GM18868 (cell line): Measurements from ENCODE around the gene PLA2G4A.

Source experiments
- ATAC-seq: cut with Tn5 transposase; IDR thresholded peaks from one replicate; pipeline ENCODE4 v1.9.1; 2021; ENCODE audit warnings: mild to moderate bottlenecking, moderate library complexity; ENCODE audit not compliant: unreplicated experiment

Gene PLA2G4A

DNA sequence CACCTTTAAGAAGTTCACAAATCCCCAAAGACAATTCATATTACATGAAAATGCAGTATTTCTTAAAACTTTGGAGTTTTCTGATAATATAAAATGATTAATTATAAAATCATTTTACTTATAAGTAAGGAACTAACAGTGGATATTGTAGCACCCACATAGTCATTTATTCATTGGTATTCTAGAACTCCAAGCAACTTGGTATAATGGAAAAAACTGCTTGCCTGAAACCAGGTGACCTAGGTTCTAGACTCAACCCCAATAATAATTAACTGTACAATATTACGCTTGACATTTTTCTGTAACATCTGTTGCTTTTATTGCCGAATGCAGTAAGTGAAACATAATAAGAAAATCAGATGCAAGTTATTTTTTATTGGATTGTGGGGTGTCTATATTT is 2.4 kb downstream of the PLA2G4A start:
- ATAC-seq = no peak

DNA sequence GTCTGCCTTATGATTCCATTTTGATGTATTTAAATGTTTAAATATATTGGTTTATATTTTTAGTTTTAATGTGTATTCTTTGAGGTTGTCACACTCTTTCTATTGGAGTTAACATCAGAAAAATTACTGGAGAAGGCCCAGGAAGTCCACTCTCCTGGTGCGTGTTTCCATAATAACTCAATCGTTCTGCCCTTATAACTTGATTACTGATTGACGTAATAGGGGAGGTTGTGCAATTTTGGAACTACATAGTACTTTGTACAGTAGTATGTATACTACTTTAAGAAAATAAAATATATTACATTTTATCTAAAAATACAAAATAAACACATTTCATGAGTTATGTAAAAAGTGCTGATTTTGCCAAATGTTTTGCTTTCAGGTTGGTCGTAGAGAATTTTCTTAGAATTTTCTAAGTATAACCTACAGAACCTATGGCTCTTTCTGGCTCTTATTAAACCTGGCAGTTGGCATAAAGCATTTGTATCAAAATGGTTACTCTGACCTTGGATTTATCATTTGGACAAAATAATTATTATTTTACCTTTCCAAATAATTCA is 5.7 kb downstream of the PLA2G4A start:
- ATAC-seq = no peak

DNA sequence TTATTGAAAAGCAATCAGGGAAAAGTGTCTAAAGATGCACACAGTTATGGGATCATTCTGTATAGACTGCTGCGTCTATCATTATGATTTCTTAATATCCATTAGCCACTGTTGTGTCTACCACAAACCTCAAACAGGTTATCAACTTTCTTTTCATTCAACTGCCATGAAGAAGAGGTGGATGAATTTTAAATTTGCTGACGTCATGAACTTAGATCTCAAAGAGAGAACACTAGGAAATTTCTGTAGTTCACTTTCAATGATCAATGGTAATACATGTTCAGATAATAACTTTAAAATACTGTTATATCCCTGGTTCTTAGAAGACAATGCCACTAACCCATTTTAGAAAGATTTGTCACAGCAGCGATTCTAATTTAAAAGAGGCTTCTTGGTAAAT is 6.7 kb downstream of the PLA2G4A start:
- no peak for ATAC-seq

DNA sequence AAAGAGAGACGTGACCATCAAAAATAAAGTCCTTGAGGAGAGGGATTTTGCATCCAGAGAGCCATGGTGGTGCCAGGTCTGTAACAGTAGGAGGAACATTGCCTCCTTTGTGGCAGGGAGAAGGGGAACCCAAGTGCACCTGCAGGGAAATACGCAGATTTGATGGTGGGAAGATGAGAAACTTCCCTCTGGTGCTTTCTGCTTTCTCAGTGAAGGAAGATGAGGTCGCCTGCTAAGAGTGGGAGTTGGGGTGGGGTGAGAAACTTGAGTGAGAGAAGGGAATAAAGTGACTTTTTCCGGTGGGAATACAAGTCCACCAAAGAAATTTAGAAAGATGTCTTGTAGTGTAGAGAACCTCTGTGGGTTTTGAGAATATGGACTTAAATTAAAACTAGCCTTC is 9.1 kb downstream of the PLA2G4A start:
- ATAC-seq = no peak

DNA sequence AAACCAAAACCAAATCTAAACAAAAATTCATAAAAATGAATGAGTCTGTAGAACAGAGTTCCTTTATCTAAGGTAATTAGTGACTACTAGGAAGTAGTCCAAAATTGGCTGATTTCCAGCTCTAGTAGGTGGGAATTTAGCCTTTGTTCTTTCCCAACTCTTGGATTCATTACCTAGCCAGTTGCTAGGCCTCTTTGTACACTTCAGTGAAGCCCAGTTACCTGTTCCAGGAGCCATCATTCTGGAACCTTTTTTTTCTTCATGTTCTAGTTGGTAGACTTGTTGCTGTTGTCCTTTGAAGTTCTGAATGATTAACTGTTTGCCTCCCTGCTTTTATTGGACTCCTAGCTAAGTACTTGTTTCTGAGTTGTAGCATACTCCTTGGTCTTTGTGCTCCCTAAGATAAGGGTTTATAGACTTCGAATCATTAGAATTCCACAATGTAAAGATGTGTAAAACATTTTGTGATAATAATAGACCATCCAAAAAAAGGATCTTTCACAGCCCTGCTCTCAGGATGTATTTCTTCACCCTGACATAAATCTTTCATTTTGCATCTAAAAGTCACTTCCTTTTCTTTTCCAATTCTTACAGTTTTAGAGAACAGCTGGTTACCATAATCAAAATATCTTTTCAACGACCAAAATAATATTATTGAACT is 9.8 kb downstream of the PLA2G4A start:
- no peak for ATAC-seq

DNA sequence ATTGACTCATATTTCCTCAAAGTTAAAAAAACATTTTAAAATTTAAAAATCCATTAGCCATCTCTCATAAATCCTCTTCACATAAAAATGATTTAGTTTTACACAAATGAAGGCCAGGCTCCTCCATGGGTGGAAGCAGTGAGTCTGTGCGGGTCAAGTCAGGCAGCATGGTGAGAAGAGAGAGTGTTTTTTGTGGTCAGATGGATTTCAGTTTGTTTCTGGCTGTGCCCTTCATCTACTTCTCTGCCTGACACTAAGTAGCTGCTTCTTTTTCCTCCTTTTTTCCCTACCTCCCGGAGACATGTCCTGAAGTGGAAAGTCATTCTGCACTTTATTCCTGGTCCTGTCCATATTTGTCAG is 10.3 kb downstream of the PLA2G4A start:
- peak; percentile 49 for ATAC-seq

DNA sequence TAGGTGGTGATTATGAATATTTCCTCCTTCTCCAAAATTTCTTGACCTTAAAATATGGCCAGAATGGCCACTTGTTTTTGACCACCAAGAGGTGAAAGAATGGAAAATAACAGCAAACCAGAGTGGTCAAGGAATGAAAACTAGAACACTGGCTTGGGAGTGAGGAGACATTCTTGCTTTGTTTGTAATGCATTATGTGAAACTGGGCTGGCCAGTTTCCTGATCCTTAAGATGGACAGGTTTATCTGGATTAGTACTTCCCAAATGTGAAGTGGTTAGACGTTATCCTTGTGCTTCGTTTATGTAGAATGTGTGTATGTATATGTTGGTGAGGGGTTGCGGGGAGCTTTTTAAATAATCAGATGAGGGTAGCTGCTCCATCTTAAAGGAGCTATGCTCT is 12.8 kb downstream of the PLA2G4A start:
- no peak for ATAC-seq

DNA sequence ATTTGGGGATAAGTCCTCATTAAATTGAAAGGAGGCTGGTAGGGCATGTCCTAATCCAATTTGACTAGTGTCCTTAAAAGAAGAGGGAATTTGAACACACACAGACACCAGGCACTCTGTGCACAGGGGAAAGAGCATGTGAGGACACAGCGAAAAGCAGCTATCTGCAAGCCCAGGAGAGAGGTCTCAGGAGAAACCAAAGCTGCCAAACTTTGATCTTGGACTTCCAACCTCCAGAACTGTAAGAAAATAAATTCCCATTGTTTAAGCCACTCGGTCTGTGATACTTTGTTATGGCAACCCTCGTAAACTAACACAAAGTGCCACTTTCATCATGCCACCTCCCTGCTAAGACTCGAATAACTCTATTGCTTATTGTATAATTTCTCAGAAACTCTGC is 13.8 kb downstream of the PLA2G4A start:
- no peak for ATAC-seq

DNA sequence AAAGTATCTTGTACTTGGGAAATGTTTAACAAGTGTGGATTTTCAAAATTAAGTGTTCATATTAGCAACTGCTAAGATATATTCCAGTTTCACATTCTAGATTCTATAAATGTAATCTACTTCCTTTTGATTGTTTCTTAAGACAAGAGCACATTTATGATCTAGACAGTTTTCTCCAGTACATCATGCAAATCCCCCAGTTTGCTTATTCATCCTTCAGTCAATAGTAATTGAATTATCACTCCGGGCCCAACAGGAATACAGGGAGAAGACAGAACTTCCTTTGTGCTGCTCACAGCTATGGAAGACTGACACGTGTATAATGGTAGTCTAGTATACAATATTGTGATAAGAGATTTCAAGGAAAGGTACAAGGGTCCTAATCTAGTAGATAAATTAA is 14.5 kb downstream of the PLA2G4A start:
- ATAC-seq = no peak

DNA sequence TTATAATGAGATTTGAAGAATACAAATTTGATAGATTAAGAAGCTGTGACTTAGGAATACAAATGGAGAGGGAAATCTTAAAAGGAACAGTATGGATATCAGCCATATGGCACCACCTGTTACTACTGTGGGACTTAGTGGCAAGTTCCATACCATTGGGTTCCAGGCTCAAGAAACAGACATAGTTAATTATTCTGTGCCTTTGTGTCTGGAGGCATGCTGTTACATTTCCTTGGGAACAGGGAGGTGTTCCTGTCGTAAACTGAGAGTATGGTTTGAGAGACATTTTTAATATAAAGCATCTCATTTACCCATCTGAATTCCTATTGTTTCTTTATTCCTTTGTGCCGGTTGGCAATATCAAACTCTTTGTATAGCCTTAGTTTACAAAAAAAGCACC is 15.2 kb downstream of the PLA2G4A start:
- ATAC-seq = no peak

DNA sequence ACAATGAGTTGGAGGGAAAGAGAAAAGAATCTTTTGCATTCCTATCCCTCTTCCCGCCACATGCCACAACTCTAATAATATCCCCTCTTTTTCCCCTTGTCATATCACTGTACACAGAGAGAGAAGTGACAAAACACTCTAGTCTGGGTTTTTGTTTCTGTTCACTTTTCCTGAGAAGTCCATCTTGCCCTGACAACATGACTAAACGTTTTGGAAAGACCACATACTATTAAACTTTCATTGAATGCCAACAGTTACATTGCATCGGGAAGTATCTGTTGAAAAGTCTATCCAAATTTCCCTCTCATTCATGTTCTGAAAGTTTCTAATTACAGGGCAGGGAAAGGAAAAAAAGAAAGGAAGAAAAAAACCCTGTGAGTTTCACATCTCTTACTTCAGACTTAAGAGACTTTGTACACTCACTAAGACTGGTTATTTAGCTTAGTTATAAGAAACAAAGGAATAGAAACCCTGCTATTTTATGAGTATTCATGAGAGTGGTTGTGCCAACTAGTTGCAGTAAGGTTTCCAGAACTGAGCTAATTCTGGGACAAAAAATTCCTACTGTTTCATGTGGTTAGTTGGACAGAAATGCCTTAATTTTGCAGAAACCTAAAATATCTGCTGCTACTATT is 16.9 kb downstream of the PLA2G4A start:
- no peak for ATAC-seq

DNA sequence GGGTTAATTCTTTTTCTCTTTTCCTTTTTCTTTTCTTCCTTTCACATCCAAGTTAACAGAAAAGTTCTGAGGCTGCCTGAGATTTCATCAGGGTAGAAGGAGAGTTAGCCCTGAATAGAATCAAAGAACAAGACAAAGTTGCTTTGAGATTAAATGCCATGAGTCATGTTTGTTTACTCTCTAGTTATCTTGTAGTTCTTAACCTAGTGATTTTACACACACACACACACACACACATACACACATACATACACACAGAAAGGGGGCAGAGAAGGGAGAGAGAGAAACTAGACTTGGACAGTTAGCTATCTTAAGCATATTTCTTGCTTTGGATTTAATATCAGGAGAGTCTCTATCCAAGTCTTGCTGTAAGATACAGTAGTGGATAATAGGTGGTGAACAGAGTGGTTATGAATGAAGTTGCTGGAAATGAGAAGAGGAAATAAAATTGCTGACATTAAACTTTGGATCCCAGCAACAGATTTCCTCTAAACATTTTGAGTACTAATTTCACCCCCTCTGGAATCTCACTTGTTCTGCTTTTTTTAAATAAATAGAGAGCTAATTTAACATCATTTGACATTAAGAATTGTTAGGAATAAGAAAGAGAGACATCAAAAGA is 19.9 kb downstream of the PLA2G4A start:
- no peak for ATAC-seq

DNA sequence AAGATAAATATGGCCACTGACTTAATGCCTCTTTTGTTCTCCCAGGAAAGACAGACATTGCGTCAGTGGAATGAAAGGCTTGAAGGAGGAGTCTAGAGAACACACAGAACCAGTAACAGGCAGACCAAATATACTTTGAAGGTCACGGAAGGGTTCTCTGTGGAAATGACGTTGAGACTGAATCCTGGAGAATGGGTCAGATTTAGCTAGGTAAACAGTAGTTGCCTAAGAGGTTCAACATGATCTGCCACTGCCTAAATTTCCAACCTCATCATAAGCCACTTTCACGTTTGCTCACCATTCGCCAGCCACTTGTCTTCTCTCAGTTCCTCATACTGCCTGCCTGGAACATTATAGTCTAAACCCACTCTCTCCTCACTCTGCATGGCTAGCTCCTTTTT is 20.5 kb downstream of the PLA2G4A start:
- peak; percentile 97 for ATAC-seq

DNA sequence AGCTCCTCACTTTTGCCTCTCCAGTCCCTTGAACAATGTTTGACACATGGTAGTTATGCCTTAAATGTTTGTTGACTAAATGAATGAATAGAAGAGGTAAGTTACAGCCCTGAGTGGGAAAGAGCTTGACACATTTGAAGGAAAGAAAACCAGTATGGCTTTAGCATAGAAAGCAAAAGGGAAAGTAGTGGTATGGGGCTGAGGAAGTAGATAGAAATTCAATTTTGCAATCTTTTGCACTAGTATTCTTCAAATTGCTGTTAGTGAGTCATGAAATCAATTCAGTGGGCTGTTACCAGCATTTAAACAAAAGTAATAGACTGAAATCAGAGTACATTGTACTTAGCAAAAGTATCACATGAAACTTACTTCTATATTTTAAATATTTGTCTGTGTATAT is 21.1 kb downstream of the PLA2G4A start:
- peak; percentile 37 for ATAC-seq

DNA sequence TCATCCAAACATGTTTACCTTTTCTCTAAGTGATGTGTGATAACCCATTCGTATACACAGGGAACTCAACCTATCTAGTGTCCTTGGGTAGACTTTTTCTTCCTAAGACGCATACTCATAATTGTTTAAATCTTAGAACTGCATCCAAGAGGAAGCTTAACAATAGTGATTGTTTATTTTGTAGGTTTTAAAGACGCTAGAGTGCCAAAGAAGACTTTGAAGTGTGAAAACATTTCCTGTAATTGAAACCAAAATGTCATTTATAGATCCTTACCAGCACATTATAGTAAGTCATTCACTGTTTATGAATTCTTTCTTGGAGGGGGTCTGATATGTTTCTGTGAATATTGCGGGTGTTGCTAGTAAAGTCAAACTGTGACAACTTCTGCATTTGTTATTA is 25.4 kb downstream of the PLA2G4A start:
- ATAC-seq = no peak

DNA sequence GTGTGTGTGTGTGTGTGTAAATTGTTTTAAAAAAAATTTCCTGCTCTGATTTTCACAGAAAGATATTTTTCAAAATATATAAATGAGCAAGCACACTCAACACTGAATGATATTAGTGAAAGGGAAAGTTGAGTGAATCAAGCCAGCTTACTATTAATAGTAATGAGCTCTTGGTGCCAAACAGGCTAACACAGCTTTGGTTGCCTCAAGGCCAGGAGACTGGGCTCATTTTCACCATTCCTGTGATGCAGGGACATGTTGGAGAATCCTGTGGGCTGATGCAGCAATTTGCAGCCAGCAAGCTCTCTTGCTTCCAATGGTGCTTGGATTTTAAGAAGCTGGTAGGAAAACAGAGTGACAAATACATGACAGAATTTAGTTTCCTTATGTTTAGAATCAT is 30.2 kb downstream of the PLA2G4A start:
- ATAC-seq = peak; percentile 52

DNA sequence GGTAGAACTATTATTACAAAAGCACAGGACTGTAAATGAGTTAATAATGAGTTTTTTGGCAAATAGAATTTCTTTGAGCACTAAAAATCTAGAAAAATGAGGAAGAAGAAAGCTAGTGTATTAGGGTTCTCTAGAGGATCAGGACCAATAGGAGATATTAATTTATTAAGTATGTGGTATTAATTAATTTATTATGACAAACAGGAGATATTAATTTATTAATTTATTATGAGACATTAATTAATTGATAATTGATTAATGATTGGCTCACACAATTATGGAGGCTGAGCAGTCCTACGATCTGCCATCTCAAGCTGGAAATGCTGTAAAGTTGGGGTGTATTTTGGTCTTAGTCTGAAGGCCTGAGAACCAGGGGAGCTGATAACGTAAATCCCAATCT is 31.2 kb downstream of the PLA2G4A start:
- ATAC-seq = no peak

DNA sequence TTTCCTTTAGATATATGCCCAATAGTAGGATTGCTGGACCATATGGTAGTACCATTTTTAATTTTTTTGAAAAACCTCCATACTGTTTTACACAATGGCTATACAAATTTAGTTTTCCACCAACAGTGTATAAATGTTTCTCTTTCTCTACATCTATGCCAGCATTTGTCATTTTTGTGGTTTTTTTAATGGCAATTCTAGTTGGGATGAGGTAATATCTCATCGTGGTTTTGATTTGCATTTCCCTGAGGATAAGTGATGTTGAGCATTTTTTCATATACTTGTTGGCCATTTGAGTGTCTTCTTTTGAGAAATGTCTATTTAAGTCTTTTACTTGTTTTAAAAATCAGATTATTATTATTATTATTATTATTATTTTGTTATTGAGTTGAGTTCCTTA is 35.5 kb downstream of the PLA2G4A start:
- no peak for ATAC-seq

DNA sequence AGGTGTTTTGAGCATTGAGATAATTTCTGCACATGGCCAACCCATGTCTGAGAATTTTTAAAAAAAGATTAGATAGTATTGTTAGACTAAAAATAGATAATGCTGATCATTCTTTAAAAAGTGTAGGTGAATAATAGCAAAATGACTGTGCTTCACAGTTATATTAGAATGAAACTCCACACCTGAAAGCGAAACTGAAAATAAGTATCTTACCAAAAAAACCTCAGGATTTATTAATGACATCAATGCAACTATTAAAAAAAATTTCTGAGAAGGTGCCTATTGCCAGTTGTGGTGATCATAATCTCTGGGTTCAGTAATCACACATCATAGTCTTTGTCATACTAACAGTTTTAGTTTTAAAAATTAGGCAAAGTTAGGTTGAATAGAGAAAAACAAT is 36.5 kb downstream of the PLA2G4A start:
- peak; percentile 91 for ATAC-seq

DNA sequence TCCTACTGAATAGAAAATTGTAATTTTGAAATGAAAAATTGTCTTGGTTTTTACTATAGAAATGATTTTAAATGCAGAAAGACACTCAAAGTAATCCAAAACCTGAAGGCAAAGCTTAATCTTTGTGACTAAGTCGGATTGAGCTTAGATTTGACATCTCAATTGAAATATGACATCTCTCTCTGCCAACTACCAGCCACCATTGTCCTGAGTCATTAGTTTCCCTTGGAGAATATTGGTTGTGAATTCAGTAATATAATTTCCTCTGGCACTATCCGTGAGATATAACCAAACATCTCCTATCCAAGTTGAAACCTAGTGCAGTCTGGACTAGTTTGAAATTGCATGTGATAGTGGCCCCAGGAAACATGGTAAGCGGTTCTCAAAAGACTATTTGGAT is 37.1 kb downstream of the PLA2G4A start:
- ATAC-seq = no peak

DNA sequence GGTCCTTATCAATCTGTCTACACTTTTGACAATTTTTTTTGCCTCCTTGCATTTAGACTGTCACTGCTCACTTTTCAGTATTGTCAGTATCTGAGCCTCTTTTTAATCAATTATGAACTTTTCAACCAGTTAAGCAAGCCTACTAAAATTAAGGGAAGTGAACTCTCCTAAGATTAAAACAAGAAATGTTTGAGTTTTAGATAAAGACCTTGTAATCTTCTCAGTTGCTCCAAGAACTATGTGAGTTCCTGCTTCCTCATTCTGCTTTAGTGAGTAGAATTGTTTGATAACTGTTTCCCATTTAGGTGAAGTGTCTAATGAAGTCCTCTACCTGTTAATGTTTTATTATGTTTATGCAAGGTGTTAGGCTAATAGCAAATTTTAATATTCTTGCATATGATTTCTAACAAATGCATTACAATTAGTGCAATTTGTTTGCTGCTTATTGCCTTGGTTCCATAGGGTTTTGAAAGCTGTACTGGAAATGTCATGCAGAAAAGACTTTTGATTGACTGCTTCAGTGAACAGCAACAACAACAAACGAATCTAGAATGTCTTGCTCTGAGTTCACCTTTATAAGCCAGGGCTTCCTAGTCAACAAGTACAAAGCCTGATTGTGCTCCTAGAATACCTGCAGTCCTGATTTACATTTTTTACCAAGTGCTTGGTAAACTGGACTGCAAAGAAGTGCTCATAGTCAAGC is 40.9 kb downstream of the PLA2G4A start:
- ATAC-seq = peak; percentile 26

DNA sequence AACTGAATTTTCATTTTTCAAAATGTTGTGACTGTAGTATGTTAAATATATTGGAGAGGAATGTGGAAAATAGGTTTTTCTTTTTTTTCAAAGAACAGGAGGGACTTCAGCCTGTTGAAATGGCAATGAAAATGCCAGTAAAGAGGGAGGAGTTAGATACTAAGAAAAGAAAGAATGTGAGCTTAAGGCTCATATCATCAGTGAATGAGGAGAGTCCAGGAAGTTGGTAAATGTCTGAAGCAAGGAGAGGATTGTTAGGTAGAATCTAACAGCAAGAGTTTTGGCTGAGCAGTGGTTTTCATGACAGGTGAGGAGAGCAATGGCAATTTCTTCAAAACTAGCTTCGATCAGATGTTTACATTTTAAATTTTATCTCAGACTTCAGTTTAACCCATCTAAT is 43.0 kb downstream of the PLA2G4A start:
- no peak for ATAC-seq
